ENCODE results near the gene DIP2A. TPM values are rescaled to one million over a fixed set of nuclear protein-coding genes. Genes with fewer than 3 reads are reported as not detected.
A peak's percentile ranks its signal among the peaks of the same experiment; 100 is the strongest.
"Not testable (repeated sequence)": the region's sequence is repeated elsewhere in the genome, so short reads cannot be mapped to it uniquely, and the experiment has no call there.

The DIP2A gene
- total RNA-seq, 1 donor from 2014 or later, result 30.5 TPM

DNA sequence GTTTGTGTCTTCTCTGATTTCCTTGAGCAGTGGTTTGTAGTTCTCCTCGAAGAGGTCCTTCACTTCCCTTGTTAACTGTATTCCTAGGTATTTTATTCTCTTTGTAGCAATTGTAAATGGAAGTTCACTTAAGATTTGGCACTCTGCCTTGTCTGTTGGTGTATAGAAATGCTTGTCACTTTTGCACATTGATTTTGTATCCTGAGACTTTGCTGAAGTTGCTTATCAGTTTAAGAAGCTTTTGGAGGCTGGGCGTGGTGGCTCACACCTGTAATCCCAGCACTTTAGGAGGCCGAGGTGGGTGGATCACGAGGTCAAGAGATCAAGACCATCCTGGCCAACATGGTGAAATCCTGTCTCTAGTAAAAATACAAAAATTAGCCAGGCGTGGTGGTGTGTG, 119.1 kb downstream of the DIP2A start:
- peaks cover 51% of the 10 kb centered on the region for H3K36me3 Mint-ChIP-seq (ENCODE audit: low read depth)
- DNase-seq; intact Hi-C loops (cut with micrococcal nuclease); H3K27me3 Mint-ChIP-seq; H3K27ac Mint-ChIP-seq; H3K4me1 Mint-ChIP-seq; H3K4me3 Mint-ChIP-seq: not testable (repeated sequence)
- H3K9me3 Mint-ChIP-seq, result peaks cover 27% of the 10 kb centered on the region

DNA sequence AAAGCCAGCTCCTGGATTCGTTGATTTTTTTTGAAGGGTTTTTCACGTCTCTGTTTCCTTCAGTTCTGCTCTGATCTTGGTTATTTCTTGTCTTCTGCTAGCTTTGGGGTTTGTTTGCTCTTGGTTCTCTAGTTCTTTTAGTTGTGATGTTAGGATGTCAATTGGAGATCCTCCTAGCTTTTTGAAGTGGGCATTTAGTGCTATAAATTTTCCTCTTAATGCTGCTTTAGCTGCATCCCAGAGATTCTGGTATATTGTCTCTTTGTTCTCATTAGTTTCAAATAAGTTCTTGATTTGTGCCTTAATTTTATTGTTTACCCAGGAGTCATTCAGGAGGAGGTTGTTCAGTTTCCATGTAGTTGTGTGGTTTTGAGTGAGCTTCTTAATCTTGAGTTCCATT, 120.7 kb downstream of the DIP2A start:
- H3K27me3 Mint-ChIP-seq; DNase-seq; intact Hi-C loops (cut with micrococcal nuclease); H3K4me3 Mint-ChIP-seq; H3K27ac Mint-ChIP-seq; H3K4me1 Mint-ChIP-seq: not testable (repeated sequence)
- H3K9me3 Mint-ChIP-seq, result peaks cover 36% of the 10 kb centered on the region
- H3K36me3 Mint-ChIP-seq (ENCODE audit: low read depth), result peaks cover 51% of the 10 kb centered on the region

DNA sequence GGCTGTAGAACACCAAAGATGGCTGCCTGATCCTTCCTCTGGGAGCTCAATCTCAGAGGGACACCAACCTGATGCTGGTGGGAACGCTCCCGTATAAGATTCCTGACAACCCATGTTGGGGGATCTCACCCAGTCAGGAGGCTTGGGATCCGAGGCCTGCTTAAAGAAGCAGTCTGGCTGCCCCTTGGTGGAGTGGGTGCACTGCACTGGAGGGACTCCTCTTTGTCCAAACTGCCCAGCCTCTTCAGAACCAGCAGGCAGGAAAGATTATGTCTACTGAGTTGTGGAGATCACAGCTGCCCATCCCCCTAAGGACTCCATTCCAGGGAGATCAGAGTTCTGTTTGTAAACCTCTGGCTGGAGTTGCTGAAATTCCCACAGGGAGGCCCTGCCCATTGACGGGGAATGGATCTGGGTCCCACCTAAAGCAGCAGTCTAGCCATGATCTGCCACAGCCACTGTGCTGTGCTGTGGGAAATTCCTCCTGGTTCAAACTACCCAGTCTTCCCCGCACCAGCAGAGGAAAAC, 123.2 kb downstream of the DIP2A start:
- H3K4me3 Mint-ChIP-seq, result no peak overlapping the region
- H3K9me3 Mint-ChIP-seq, result peaks cover 52% of the 10 kb centered on the region
- no peaks in the 10 kb centered on the region for H3K4me1 Mint-ChIP-seq
- H3K36me3 Mint-ChIP-seq (ENCODE audit: low read depth), result peaks cover 55% of the 10 kb centered on the region
- no peaks in the 10 kb centered on the region for H3K27me3 Mint-ChIP-seq
- H3K27ac Mint-ChIP-seq, result no peak overlapping the region
- intact Hi-C loops (cut with micrococcal nuclease), result no loop called here
- DNase-seq, result peak; percentile 43

DNA sequence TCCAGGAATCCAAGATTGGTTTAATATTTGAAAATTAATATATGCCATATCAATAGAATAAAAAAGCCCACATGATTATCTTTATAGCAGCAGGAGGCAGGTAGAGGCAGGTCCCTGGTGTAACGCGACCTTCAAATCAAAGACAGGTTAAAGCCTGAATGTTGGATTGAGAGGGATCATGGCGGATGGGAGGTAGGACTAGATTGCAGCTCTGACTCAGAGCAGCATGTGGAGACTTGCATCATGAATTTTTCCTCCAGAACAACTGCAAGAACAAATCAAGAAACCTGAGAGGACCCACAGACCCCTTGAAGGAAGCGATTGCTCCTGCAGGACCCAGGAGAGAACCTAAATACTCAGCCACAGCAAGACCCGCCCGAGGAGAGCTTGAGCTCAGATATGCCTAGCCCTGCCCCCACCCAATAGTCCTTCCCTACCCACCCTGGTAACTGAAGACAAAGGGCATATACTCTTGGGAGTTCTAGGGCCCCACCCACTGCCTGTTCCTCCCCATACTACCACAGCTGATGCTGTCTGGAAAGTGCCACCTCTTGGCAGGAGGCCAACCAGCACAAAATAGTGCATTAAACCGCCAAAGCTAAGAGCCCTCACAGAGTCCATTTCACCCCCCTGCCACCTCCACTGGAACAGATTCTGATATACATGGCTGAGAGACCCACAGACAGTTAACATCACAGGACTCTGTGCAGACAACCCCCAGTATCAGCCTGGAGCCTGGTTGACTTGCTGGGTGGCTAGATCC, 126.7 kb downstream of the DIP2A start:
- peaks cover 40% of the 10 kb centered on the region for H3K36me3 Mint-ChIP-seq (ENCODE audit: low read depth)
- intact Hi-C loops (cut with micrococcal nuclease), result no loop called here
- DNase-seq, result no peak
- peaks cover 8% of the 10 kb centered on the region for H3K4me1 Mint-ChIP-seq
- H3K9me3 Mint-ChIP-seq, result peaks cover 63% of the 10 kb centered on the region
- H3K27ac Mint-ChIP-seq, result no peak overlapping the region
- peaks cover 9% of the 10 kb centered on the region for H3K27me3 Mint-ChIP-seq
- H3K4me3 Mint-ChIP-seq, result no peak overlapping the region

DNA sequence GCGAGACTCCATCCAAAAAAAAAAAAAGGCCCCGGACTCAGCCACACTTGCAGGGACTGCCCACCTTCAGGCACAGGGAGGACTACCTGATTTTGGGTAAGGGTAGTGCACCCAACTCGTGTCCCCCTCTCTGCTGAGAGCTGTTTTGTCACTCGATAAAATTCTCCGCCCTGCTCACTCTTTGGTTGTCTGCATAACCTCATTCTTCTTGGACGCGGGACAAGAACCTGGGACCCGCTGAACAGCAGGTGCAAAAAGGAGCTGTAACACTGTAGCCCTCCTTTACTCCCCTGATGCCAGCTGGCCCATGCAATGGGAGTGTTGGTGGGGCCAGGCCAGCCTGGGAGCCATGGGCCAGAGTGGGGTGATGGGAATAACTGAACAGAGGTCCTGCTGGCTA, 135.6 kb downstream of the DIP2A start:
- H3K9me3 Mint-ChIP-seq, result peaks cover 33% of the 10 kb centered on the region
- no peaks in the 10 kb centered on the region for H3K36me3 Mint-ChIP-seq (ENCODE audit: low read depth)
- H3K4me1 Mint-ChIP-seq, result no peaks in the 10 kb centered on the region
- no peak overlapping the region for H3K4me3 Mint-ChIP-seq
- H3K27ac Mint-ChIP-seq, result no peak overlapping the region
- no peak for DNase-seq
- intact Hi-C loops (cut with micrococcal nuclease), result no loop called here
- peaks cover 4% of the 10 kb centered on the region for H3K27me3 Mint-ChIP-seq

DNA sequence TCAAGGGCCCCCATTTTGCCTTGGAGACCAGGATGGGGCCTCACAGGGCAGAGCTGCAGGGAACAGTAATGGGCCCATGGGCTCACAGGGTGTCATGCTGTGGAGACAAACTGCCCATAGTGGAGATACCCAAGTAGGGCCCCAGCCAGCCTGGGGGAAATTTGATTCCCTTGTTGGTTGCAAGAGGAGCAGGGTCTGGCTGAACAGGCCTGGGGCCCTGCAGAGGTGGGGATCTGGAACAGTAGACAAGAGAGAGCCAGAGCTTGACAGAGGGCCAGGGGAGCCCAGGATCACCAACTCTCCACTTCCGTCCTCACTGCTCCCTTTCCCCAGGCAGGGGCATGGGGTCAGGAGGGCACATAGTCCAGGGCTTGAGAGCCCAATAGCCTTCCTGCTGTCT, 137.5 kb downstream of the DIP2A start:
- Mint-ChIP-seq H3K4me1 (no peaks in the 10 kb centered on the region), H3K27me3 (no peaks in the 10 kb centered on the region), H3K36me3 (ENCODE audit: low read depth) (no peaks in the 10 kb centered on the region), H3K9me3 (peaks cover 21% of the 10 kb centered on the region), H3K4me3 (no peak overlapping the region), H3K27ac (no peak overlapping the region)
- DNase-seq, result no peak
- intact Hi-C loops (cut with micrococcal nuclease), result no loop called here

DNA sequence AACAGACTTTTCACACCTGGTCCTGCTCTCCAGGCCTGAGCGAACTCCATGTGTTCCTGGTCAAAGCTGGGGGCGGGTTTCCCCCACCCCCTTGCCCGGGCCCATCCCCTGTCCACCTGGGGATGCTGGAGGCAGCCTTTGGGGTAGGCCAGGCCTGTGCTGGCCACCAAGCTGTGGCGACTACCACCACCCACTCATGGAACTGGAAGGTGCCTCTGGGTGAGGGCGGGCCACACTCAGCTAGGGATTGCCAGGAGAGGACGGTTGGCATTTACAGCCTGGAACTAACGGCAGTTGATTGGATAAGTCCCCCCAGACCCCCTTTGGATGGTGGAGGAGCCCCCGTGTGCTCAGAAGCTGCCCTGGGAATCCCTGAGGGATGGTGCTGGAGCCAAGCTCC, 138.3 kb downstream of the DIP2A start:
- Mint-ChIP-seq H3K36me3 (ENCODE audit: low read depth) (no peaks in the 10 kb centered on the region), H3K4me3 (no peak overlapping the region), H3K9me3 (peaks cover 14% of the 10 kb centered on the region), H3K27ac (no peak overlapping the region), H3K4me1 (no peaks in the 10 kb centered on the region), H3K27me3 (no peaks in the 10 kb centered on the region)
- DNase-seq, result no peak
- intact Hi-C loops (cut with micrococcal nuclease), result no loop called here

DNA sequence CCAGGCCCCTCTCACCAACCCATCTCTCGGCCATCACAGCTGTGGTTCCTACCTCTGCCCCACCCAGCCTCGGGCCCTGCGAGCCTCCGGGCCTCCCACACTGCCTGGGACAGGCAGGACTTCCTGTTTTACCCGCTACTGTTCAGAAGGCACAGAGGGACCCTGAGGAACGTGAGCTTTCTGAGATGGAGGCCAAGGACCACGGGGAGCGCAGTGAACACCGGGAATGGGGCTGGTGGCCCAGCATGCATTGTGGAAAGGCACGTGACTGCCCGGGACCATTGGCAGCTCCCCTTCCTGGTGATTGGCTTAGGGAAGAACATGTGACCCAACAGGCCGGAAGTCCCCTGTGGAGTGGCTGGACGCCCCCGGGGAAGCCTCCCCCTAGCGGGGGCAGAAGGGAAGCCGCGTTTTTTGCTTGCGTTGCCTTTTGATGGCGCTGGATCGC, 139.2 kb downstream of the DIP2A start:
- intact Hi-C loops (cut with micrococcal nuclease), result no loop called here
- no peak overlapping the region for H3K4me3 Mint-ChIP-seq
- no peaks in the 10 kb centered on the region for H3K36me3 Mint-ChIP-seq (ENCODE audit: low read depth)
- DNase-seq, result no peak
- H3K9me3 Mint-ChIP-seq, result peaks cover 9% of the 10 kb centered on the region
- no peaks in the 10 kb centered on the region for H3K4me1 Mint-ChIP-seq
- H3K27ac Mint-ChIP-seq, result no peak overlapping the region
- H3K27me3 Mint-ChIP-seq, result no peaks in the 10 kb centered on the region

DNA sequence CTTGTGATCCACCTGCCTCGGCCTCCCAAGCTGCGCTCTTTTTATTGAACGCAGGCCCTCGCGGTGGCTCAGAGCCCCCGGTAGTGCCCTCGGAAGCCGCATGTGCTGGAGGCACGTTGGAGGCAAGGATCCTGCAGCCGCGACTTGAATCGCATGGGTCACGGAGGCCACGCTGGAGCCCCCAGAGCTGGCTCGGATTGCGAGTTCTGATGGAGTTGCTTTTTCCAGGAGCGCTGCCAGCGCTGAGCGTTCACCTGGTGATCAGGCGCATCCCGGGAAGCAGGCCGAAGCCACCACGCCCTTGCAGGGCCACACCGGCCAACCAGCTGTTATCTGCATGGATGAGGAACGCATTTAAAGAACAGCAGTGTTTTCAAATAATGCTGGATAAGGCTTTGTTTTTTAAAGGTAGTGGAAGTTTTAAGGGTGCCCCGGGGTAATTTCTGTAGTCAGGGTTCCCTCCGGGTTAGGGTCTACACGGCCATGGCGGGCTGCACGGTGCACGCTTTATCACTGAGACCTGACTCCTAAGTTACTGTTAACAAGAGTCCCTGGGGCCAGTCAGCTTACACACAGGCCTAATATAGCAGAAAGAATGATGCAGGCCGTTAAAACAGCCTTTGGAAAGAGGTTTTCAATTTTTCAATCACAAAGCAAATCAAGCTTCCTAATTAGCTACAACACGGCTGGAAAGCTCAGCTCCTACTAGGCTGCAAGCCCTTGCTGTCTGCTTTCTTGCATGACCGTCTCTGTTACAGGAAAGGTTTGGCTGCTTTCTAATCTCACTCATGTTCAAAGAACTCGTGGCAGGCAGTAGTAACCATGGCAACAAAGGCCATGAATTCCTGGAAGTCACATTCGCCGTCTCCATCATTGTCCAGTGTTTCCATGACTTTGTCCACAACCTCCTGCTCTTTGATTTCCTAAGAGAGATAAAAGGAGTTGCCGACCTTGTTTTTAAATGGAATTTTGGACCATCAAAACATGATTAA, 140.2 kb downstream of the DIP2A start:
- Mint-ChIP-seq H3K27ac (no peak overlapping the region), H3K4me1 (no peaks in the 10 kb centered on the region), H3K4me3 (no peak overlapping the region), H3K36me3 (ENCODE audit: low read depth) (no peaks in the 10 kb centered on the region), H3K9me3 (peaks cover 4% of the 10 kb centered on the region), H3K27me3 (no peaks in the 10 kb centered on the region)
- peak; percentile 67 for DNase-seq
- intact Hi-C loops (cut with micrococcal nuclease), result no loop called here

DNA sequence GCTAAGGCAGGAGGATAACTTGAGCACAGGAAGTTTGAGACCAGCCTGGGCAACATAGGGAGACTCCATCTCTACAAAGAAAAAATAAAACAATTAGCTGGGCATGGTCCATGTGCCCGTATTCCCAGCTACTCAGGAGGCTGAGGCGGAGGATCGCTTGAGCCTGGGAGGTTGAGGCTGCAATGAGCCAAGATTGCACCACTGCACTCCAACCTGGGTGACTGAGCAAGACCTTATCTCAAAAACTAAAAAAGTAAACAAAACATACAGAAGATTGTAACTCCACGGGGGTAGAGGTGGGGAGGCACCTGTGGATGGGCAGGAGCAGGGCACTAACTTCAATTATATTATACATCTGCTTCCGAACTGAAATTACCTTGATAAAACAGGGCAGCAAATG, 141.6 kb downstream of the DIP2A start:
- H3K4me1 Mint-ChIP-seq, result peaks cover 7% of the 10 kb centered on the region
- intact Hi-C loops (cut with micrococcal nuclease), result no loop called here
- no peak overlapping the region for H3K4me3 Mint-ChIP-seq
- H3K27ac Mint-ChIP-seq, result no peak overlapping the region
- peaks cover 3% of the 10 kb centered on the region for H3K9me3 Mint-ChIP-seq
- no peak for DNase-seq
- peaks cover 1% of the 10 kb centered on the region for H3K27me3 Mint-ChIP-seq
- H3K36me3 Mint-ChIP-seq (ENCODE audit: low read depth), result no peaks in the 10 kb centered on the region

DNA sequence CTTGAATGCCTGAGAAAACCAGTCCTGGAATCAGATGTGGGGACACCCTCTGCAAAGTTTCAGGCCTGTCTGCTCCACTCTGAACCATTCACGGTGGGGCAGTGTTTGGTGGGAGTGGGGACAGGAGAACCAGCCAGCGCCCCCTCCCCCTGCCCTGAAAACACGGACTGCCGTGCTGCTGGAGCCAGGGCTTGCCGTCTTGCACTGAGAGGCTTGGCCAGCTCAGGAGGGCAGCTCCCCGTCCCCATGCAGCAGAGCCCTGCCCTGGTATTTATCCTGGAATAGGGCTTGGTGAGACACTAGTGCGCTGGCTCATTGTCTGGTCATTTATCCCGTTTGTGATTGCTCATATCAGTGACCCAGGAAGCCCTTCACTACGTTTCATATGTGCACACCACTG, 142.3 kb downstream of the DIP2A start:
- Mint-ChIP-seq H3K4me1 (peaks cover 12% of the 10 kb centered on the region), H3K36me3 (ENCODE audit: low read depth) (no peaks in the 10 kb centered on the region), H3K4me3 (no peak overlapping the region), H3K27ac (no peak overlapping the region), H3K27me3 (peaks cover 1% of the 10 kb centered on the region), H3K9me3 (no peaks in the 10 kb centered on the region)
- DNase-seq, result no peak
- intact Hi-C loops (cut with micrococcal nuclease), result no loop called here

DNA sequence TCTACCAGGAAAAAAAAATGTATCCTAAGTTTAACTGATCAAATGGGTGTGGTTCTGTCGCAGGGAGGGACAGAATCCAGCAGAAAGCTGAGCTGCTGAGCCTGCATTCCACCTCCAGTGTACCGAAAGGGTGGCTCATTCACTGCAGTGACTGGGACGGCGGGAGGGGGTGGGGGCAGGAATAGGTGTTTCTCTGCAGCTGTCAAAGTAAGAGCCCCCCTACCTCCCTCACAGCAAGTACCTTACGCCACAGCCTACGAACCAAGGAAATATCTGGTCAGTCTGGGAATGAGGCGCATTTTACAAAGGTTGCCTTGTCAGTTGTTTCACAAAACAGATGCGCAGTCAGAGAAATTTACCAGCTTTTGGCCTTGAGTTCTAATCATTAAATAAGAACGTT, 144.5 kb downstream of the DIP2A start:
- Mint-ChIP-seq H3K9me3 (no peaks in the 10 kb centered on the region), H3K27me3 (peaks cover 1% of the 10 kb centered on the region), H3K4me1 (peaks cover 19% of the 10 kb centered on the region), H3K4me3 (no peak overlapping the region), H3K36me3 (ENCODE audit: low read depth) (no peaks in the 10 kb centered on the region), H3K27ac (no peak overlapping the region)
- no peak for DNase-seq
- intact Hi-C loops (cut with micrococcal nuclease), result no loop called here

DNA sequence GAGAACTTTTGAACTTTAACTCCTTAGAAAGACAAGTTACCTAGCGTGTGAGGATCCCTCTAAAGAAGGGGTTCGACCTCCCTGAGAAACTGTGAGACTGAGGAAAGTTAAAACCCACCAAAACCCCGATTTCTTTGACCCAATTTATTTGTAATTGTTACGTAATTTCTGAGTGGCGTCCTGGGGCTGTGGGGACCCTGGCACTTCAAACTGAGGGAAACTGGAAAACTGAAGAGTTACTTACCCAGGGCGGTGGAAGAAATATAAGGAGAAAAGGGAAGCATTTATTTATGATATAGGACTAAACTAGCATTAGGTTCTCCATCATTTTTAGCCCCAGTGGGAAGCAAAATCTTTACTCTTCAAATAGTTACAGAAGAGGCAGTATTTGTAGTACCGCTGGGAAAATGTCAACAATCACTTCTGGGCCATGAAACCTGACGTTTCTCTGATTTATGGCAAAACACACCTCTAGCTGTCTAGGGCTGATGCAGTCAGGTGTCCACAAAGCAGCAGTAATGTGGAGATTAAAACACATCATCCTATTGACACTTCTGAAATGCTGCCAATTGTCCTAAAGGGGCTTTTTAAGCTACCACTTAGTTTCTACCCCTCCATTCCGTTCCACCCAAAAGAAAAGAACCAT, 145.8 kb downstream of the DIP2A start:
- intact Hi-C loops (cut with micrococcal nuclease), result no loop called here
- Mint-ChIP-seq H3K36me3 (ENCODE audit: low read depth) (no peaks in the 10 kb centered on the region), H3K4me1 (peaks cover 19% of the 10 kb centered on the region), H3K27ac (no peak overlapping the region), H3K4me3 (no peak overlapping the region), H3K9me3 (no peaks in the 10 kb centered on the region), H3K27me3 (peaks cover 1% of the 10 kb centered on the region)
- no peak for DNase-seq

All from activated CD4-positive, alpha-beta T cell treated with anti-CD3 and anti-CD28 coated beads, Interleukin-2, amount 10 ng/mL, durations not matched to agents 24 days and 14 days (primary cell).